Smooth muscle cell of the brain vasculature (primary cell): ENCODE data around the gene TMEM256.

ENCODE experiments used
- DNase-seq: peaks from one replicate; pipeline ENCODE4 v3.0.0-alpha.2; 2012; ENCODE audit warnings: low read depth, low spot score

Gene TMEM256

GRCh38 chr17:7408252-7408727 is 4.4 kb upstream of the TMEM256 start:
- DNase-seq = no peak

GRCh38 chr17:7407485-7408251 is 3.8 kb upstream of the TMEM256 start, which contains the start of gene NLGN2:
TSS of gene NLGN2 (plus strand) at chr17:7407845. CDS start at chr17:7408256, 411 bp downstream.
- no peak for DNase-seq

- DNase-seq = no peak
These were observed 3.2 kb upstream of the TMEM256 start for GRCh38 chr17:7407082-7407481.

- DNase-seq = no peak
These were observed 2.4 kb upstream of the TMEM256 start for GRCh38 chr17:7406235-7406825.

GRCh38 chr17:7405350-7406234 is 1.7 kb upstream of the TMEM256 start:
- no peak for DNase-seq

GRCh38 chr17:7404737-7405349 is 946 bp upstream of the TMEM256 start:
- DNase-seq = no peak

GRCh38 chr17:7403727-7403976 is 245 bp downstream of the TMEM256 start:
- DNase-seq = no peak

- no peak for DNase-seq
These were observed 712 bp downstream of the TMEM256 start for GRCh38 chr17:7403043-7403726.

- no peak for DNase-seq
These were observed 5.3 kb downstream of the TMEM256 start for GRCh38 chr17:7398612-7399011.

- DNase-seq = no peak
These were observed 7.8 kb downstream of the TMEM256 start for GRCh38 chr17:7396147-7396546.

GRCh38 chr17:7394452-7395191 is 9.3 kb downstream of the TMEM256 start, which contains the start of gene PLSCR3:
TSS of gene PLSCR3 (minus strand) at chr17:7394525. CDS start at chr17:7394110, 415 bp downstream.
- DNase-seq = peak; percentile 52

- no peak for DNase-seq
These were observed 10.1 kb downstream of the TMEM256 start for GRCh38 chr17:7393613-7394451.

- no peak for DNase-seq
These were observed 10.9 kb downstream of the TMEM256 start for GRCh38 chr17:7392696-7393612.

- DNase-seq = no peak
These were observed 12.6 kb downstream of the TMEM256 start for GRCh38 chr17:7391307-7391706.

- DNase-seq = no peak
These were observed 13.7 kb downstream of the TMEM256 start for GRCh38 chr17:7389924-7390910.

GRCh38 chr17:7388856-7389255 is 15.0 kb downstream of the TMEM256 start:
- no peak for DNase-seq

- DNase-seq = no peak
These were observed 19.3 kb downstream of the TMEM256 start for GRCh38 chr17:7384489-7385081.
